GM13977 (cell line): ENCODE measurements around the gene TEF.
A peak's percentile ranks its signal among the peaks of the same experiment; 100 is the strongest.

Source experiments
- DNase-seq: peaks from one replicate; pipeline ENCODE4 v3.0.0; 2012; ENCODE audit warnings: low spot score
- in situ Hi-C: fragments of 300-500 bp; cut with MboI; formaldehyde crosslinking; loops from one replicate; pipeline ENCODE4 v1.12.0; 2022; ENCODE audit warnings: low sequenced_read_pairs, low pct_unique_long_range_greater_than_20kb, mixed read lengths, inconsistent platforms; ENCODE audit not compliant: unreplicated experiment
- TF ChIP-seq, protein P1 (sequence below): IDR thresholded peaks from 2 replicates; pipeline ENCODE4 v1.5.1; 2012; ENCODE audit warnings: mild to moderate bottlenecking, control low read depth; ENCODE audit not compliant: insufficient read depth; ENCODE audit errors: extremely low read depth, missing control alignments

Gene TEF

DNA sequence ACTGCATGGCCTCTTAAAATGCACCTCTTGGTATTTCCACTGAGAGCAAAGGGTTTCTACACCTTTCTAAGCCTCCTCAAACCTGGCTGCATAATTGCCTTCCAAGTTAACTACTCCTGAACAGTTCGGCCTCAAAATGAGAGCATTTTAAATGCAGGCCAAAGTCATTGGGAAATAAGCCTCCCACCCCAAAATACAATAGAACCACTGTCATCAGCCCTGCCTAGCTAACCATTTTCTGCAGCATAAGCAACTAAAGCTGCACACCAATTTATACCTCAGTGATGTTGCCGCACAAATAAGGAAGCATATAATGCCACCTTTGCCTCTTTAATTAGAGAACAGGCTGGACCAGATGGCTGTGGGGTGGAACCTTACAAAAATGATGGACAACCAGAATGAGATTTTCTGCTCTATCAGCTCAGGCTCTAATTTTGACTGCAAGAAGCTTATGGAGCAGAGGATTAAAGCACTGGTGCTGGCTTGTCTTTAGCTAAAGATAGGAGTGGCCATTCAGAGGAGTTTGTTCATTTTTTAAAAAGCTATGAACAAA, 60.6 kb downstream of the TEF start:
- in situ Hi-C loops, result no loop called here
- TF ChIP-seq, protein P1, sequence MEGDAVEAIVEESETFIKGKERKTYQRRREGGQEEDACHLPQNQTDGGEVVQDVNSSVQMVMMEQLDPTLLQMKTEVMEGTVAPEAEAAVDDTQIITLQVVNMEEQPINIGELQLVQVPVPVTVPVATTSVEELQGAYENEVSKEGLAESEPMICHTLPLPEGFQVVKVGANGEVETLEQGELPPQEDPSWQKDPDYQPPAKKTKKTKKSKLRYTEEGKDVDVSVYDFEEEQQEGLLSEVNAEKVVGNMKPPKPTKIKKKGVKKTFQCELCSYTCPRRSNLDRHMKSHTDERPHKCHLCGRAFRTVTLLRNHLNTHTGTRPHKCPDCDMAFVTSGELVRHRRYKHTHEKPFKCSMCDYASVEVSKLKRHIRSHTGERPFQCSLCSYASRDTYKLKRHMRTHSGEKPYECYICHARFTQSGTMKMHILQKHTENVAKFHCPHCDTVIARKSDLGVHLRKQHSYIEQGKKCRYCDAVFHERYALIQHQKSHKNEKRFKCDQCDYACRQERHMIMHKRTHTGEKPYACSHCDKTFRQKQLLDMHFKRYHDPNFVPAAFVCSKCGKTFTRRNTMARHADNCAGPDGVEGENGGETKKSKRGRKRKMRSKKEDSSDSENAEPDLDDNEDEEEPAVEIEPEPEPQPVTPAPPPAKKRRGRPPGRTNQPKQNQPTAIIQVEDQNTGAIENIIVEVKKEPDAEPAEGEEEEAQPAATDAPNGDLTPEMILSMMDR, result no peak
- DNase-seq, result no peak

DNA sequence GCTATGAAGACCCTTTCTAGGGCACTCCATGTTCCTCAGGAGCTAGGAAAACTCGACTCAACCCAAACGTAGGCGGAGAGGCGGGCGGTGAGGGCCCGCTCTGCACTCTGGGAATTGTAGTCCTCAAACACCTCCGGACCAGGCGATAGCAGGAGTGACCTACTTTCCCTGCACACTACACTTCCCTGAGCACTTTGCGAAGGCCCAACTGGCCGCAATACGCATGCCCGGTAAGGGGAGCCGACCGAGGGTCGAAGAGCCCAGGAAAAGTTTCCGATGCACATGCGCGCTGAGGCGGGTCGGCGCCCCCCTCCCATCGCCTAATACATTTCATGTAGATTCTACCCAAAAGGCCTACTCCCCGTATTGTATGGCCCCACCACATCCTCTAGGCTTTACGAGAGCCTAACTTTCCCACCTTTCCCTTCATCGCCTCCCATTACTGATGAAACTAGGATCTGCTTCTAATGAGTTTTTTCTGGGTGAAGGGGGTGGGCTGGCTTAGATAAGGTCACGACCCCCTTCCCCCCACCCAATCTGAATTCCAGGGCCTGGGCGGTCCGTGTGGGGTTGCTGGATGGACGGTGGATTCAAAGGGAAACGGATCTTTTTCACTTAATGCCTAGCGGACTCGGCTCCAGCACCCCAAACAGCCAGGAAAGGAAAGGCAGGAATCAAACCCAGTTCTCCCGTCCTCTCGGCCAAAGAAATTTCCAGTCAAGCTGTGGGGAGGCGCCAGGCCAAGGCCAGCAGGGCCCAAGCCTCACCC, 62.8 kb downstream of the TEF start:
- in situ Hi-C loops, result no loop called here
- TF ChIP-seq, protein P1, result no peak
- DNase-seq, result peak; percentile 87

DNA sequence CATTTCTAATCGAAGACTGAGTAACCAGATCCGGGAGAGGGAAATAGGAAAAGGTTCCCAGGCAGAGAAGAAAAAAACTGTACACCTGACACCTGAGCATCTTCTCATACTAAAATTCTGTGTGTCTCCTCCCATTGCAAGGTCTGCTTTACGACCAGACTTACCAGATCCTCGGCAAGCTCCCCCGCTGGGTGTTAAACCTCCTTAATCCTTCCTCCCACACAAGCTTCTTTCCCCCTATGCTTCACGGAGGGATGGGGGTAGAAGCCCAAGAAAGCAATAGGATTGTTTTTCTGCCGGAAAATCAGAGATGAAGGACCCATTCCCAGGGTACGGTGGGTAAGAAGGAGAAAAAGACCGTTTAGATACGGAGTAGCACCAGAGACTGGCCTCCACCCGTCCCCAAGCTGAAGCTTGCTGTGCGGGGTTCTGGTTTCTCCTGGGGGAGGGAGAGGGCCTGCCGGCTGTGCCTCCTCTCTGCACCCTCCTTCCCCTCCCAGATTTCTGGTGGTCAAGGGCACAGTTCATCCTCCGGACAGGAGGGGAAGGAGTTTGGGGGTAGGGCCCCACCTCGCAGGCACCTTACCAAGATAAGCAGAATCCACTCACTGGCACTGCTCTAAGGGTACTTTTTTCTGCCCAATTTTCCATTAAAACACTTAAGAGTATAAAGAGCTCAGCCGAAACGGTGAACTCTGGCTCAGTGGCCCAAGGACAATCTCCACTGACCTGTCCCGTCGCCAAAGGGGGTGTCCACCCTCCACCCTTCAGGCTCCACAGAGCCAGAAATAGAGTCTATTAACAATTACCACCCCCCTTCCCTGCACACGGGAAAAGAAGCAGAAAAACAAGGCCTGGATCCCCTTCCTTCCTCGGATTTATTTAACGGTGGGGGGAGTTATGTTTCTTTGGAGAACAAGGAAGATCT, 63.7 kb downstream of the TEF start:
- in situ Hi-C loops, result no loop called here
- DNase-seq, result no peak
- TF ChIP-seq, protein P1, result no peak

DNA sequence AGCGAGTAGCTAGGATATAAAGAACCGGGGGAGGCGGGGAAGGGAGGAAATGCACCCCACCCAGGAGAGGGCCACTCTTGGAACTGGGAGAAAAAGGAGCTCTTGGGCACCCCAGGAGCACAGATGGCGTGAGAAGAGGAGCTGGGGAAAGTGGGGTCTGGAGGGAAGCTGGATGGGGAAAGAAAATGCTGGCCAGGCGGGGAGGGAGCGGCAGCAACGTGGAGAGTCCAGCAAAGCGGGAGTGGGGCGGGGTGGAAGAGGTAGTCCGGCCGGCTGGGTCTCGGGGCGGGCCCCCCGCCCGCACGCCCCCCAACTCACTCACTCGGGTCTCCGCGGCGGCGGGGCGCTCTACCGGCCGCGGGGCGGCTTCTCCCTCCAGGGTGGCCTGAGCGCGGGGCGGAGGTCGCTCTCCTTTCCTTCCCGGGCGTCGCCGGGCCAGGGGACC, 64.3 kb downstream of the TEF start:
- in situ Hi-C loops, result no loop called here
- DNase-seq, result no peak
- TF ChIP-seq, protein P1, result no peak

DNA sequence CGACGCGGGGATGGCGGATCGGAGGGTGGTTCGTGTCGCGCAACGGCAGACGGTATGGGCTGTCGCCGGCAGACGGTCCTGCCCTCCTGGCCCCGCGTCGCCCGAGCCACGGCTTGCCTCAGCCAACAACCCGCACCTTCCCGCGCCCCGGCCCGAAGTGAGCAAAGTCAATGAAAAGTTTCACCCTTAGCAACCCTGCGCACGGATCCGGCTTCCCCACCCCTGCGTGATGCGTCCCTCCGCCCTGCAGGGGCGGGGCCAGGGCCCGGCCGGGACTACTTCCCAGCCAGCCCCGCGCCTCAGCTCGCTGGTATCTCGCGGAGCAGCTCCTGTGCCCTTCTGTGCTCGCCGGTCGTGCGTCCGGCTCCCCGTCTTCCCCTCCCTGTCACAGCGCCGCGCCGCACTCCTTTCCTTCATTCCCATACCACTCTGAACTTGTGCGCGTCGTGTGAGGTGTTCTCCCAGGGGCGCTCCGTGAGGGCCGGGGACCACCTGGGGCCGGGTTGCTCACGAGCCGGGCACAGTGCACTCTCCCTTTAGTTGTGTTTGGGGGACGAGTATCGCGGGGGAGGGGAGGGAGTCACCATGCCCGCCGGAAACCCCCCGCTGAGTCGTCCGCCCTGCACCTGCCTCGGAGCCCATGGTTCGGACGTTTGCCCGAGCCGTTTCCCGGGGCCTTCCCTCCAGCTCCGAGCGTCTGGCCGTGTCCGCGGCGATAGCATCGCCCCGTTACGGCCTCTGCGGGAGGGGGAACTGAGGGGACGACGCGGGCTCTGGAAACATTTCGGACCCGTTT, 65.1 kb downstream of the TEF start, which contains the start of gene TOB2:
Gene TOB2, minus strand, starts transcription at position 163 of the 796 bp plus-strand sequence. CDS start 9,456 bp downstream, outside the sequence.
- TF ChIP-seq, protein P1, result no peak

More for the DNA sequence above, 65.1 kb downstream of the TEF start, which contains the start of gene TOB2:
- peak; percentile 86 for DNase-seq
- in situ Hi-C loops, result no loop called here
